Activated CD8-positive, alpha-beta memory T cell treated with anti-CD3 and anti-CD28 coated beads, Interleukin-2, amount 50 U/mL, for 48 hours (primary cell): ENCODE data around the gene TCFL5.

ENCODE experiments used
- DNase-seq: peaks from one replicate; pipeline ENCODE4 v3.0.0-alpha.2; 2020

TCFL5 gene

DNA sequence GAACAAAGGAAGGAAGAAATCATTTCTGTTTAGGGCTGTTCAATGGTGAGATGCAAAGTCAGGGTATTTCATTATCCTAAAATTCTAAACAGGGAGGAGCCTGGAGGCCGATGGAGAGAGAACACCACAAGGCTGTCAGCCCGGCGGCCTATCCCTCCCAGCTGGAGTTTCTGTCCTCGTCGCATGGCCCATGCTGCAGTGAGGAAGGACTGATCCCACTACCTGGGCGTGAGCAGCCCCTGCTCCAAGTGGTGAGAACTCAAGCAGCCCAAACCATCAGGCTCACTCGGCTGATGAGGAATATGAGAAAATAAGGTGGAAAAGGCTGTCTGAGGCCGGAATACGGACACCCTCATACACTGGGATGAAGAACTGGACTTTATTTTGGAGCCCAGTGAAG, 33.9 kb upstream of the TCFL5 start:
- no peak for DNase-seq

DNA sequence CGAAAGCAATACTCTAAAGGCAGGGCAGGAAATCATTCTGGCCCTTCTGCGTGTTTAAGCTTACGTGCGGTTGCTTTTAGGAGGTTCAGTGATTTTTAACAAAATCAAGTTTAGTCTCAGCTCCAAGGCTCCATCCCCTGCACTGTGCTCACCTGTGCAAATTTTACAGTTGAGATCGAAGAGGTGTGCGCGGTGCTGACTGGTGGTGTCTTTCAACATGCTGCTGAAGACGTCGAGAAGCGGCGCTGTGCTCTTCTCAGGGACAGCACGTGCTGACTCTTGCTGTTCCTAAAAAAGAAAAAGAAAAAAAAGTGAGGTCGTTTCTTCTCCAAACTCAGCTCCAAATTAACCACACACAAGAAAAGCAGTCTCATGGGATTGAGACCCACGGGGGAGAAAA, 32.6 kb upstream of the TCFL5 start:
- DNase-seq, result no peak

DNA sequence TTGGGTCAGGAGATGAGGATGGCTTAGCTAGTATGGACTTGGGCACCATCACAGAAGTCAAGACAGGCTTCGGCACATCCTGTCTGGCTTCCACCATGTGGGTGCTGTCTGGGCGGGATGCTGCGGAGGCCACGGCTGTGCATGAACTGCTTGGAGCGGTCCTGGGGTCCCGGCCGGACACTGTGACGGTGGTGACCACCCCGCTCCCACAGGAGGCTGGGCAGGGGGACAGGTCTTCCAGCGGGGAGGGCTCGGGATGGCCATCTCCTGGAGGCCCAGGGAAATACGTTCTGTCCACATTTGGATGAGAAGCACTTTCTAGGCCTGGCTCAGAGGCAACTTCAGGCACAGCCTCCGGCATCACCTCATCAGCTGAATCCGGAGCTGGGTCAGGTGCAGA, 32.1 kb upstream of the TCFL5 start:
- no peak for DNase-seq

DNA sequence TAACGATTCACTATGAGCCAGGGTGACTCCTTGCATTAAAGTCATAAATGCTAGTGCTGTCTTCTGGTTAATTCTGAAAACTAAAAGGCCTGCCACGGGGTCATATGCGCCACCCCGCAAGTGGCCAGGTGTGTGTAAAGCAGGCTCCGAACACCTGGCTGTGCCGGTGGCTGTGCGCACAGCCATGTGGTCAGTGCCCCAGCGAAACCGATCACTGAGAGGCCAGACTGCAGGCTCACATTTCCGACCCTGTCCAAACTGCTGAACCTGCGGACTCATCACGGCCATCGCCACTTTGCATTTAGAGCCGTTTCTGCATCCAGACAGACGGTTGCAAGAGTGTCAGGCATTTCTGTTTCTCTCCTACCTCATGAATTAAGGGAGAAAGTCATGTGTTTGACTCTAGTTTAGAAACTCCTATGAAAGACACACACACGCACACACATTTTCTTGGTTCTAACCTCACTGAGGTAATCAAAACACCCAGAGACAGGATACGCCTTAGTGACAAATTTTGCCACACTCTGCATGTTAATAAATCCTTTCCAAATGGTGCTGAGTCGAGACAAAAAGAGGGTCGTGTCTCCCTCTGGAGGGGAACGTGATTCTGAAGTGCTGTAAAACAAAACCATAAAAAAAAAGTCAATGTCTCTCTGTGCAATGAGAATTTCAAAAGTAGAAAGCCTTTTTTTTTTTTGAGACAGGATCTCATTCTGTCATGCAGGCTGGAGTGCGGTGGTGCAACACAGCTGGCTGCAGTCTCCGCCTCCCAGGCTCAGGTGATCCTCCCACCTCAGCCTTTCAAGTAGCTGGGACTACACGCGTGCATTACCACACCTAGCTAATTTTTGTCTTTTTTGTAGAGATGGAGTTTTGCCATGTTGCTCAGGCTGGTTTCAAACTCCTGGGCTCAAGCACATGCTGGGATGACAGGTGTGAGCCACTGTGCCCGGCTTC, 31.0 kb upstream of the TCFL5 start:
- no peak for DNase-seq

DNA sequence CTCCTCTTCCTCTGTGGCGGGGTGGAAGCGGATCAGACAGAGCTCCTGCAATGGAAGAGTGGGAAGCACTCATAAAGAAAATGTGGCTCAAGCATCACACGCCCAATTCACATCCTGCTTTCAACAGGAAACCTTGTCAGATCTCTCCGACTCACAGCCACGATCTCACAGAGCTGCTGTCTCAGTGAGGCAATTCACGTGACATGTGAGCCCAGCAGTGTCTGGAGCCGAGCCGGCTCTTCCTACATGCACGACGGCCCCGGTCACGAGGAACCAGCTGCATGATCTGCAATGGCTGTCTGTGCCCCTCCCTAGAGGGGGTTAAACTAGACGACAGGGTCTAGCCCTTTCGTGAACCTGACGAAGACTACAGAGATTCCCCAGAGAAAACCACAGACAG, 29.5 kb upstream of the TCFL5 start:
- DNase-seq, result no peak

DNA sequence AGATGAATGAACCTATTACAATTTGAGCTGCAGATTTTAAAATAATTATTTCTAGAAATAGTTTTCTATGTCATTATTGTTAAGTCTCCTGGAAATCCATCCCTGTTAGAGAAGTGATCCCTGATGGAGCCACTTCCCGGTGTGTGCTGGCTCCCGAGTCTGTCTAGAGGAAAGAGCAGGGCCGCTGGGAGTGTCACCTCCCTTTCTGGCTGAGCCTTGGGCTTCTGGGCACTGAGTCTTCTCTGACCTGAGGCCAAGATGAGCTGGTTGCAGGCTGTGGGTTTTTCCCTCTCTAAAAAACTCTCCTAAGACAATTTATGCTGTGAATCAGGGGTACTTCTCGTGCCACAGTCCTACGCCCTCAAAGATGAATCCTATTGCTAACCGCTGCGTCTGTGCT, 28.8 kb upstream of the TCFL5 start:
- DNase-seq, result no peak

DNA sequence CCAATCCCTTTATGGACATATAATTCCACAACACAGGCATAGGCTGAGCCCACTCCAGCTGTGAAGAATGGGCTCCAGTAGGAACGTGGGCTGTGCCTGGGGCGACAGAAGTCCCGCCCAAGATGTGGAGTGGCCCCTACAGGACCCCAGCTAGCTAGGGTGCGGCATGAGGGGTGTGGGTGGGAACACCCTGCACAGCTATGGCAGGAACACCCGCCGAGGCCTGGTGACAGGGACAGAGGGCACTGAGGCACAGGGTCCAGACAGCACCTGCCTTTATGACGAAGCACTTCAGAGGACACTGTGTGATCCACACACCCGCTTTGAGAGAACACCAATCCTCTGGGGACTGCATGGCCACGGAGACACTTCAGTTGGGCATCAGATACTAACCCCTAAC, 28.2 kb upstream of the TCFL5 start:
- DNase-seq, result no peak

DNA sequence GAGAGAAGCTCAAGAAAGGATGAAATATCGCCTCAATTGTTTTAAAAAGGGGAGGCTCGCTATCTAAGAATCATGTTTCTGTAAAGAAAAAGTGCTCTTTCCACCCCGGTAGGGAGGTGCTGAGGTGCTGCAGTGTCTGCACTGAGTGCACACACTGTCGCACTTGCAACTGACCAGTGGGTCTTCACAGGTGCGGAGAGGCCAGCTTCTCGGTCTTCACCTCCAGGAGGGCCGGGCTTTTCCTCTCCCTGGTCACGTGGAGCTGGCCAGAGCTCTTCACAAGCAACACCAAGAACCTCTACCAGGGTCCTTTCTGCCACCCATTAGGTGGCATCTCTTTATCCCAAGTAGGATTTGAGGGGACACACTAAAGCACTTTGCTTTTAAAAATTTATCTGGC, 27.8 kb upstream of the TCFL5 start:
- no peak for DNase-seq

DNA sequence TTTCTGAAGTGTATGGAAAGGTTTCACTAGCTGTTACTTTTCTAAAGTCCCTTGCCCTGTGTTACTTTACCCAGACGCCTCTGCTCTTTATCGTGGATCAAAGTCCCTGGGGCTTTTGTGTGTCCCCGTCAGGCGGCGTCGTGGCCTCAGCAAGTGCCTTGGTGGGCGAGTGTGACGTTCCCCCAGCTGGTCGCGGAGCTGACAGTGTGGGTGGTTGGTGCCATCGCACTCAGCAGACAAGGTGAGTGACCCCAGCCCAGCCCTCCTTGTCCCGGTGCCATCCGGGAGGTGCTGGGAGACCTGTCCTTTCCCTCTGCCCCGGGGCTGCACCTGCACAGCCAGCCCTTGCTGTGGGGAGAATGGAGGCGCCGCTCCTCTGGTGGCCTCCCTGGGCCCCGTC, 27.3 kb upstream of the TCFL5 start:
- no peak for DNase-seq

DNA sequence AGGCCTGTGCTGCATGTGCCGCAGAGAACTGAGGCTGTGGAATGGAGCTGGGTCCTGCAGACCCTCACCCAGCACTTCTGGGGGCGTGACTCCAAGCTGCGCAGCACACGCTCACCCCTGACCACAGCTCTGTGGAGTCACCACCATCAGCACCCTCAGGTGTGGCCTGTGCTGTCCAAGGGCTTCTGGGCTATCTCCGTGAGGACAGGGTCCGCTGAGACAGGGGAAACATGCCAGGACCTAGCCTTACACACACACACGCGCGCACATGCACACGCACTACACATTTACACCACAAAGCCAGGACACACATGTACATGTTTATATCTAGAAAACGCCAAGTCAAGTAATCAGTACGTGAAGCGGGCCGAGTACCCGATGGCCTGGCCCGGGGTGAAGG, 26.8 kb upstream of the TCFL5 start:
- DNase-seq, result no peak

DNA sequence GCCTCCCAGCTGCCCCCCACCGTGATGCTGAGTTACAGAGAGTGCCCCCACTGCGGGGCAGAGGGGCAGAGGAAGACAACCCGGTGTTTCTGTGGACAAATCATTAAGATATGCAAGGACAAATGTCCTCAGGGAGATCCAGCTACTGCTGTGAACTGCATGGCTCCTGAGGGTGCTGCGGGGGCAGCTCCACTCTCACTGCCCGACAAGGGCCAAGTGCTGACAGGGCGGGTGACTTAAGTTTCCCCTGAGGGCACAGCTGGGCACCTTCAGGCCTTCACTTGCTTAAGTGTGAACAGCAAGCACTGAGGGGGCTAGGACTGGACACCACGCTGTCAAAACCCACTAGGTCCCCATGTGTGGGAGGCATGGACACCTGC, 26.2 kb upstream of the TCFL5 start:
- no peak for DNase-seq

DNA sequence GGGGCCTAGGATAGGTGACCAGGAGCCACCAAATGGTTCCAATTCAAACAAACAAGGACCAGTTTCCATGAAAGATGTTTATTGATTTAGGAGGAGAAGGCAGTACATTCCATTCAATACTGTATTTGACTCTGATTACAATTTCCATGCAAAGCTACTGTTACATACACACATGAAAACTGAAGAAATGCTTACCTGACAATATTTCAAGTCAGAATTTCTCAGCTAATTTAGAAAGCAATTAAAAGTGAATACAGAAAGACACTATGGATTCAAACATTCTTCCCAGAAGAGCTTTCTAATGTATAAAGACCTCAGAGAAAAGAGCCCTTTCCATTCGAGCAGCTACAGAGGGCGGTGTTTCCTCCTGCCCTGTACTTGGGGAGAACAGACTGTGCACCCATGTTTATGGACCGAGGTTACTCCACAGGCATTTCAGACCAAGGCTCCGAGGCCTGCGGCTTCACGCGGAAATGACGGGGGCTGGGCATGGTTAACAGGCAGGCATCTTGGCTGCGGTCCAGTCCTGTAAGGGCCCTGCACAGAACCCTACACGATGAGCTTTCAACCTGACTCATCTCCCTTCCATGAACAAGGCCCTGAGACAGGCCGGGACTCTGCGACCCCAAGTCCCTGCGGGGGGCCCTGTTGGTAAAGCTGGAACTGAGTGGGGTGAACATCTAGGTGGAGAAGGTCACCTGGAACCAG, 25.7 kb upstream of the TCFL5 start:
- no peak for DNase-seq

DNA sequence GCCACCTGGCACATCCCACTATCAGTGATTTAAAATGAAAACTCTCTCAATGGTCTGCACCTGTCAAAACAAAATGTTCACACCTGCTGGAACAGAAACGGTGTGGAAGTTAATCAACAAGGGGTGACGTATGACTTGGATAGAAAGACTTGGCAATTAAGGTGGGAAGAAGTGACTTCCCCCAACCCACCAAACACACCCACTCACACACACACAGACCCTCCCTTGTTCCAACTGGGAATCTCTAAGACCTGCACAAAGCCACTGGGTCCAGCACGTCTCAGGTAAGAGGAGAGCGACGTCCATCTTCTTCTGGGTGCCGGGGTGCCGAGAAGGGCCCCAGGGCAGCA, 25.1 kb upstream of the TCFL5 start:
- no peak for DNase-seq

DNA sequence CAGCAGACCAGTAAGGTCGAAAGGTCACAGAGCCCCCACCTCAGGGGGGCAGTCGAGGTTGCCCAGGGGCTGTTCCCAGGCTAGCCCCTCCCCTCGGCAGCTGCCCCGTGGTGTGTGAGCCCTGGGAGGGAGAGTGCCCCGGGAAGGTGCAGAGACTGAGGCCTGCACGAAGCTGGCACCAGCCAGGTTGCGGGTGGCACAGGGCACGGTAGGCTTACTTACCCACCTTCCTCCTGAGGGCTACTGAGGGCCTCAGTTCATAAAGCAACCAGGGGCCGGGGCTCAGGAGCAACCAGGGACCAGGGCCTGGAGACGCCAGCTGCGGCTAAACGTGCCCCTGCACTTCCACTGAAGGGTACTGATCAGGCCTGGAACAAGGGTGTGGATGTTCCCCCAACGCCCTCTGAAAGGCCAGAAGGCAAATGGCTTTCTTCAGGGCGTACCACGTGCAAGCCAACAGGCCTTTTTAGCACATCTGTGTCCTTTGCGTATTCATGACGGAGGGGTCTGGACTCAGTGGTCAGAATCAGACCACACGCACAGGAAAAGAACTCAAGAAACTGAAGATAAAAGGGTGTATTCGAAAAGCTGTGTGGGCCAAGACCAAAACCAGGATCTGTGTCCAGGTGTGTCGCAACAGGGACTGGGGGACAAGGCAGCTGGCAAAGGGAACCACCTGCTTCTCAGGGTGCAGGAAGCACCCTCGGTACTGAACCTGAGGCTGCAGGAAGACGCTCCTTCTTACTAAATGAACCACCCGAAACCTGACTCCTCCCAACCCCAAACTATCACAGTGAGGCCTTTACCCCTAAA, 24.5 kb upstream of the TCFL5 start:
- DNase-seq, result no peak

DNA sequence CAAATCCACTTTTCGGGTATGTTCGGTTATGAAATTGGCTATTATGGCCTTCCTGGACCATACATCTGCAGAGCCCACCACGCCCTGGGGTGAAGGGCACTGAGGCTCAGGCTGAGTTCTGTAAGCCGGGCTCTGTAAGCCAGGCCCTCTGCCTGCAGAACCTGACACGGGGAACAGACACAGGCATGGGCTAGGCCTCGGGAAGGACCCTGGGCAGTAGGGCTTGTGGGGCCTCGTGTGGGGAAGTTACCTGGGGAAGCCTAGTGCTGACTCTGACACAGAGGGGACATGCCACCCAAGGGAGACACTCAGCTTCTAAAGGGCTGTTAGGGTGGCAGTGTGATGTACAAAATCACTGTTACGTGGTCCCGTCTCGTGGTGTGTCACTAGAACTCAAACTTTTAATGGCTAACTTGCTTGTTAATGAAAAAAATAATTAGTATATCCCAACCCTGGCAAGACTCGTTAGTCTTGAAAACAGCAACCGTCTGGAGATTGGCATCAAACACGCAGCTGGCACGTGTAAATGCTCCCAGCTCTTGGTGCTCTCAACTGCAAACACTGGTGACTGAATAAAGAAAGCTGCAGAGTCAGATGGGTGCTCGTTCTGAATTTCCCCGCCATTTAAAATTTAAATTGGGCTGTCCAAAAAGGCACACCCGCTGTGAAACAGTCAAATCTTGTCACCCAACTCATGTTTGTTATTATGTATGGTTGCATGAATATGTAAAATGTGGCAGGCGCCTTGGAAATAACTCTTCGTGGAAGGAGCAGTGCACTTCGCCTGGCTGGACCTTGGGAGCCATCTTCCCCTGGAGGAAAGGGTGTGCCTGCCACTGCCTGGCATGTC, 23.6 kb upstream of the TCFL5 start:
- no peak for DNase-seq

DNA sequence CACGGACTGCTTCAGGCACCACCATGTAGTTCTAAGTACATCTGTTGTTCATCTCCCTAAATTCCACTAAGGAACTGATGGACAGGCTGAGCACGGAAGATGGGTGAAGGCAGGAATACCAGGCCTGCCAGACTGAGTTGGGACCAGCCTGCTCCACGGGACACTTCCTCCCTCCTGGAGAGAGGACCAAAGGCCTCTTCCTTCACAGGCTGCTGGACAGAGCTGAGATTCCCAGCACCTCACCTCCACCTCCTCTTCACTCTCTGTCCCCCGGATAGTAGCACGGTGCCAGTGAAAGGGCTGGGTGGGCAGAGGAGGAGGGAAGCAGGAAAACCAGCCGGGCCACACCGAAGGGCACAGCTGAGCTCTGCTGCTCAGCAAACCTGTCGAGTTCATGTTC, 22.9 kb upstream of the TCFL5 start:
- DNase-seq, result no peak

DNA sequence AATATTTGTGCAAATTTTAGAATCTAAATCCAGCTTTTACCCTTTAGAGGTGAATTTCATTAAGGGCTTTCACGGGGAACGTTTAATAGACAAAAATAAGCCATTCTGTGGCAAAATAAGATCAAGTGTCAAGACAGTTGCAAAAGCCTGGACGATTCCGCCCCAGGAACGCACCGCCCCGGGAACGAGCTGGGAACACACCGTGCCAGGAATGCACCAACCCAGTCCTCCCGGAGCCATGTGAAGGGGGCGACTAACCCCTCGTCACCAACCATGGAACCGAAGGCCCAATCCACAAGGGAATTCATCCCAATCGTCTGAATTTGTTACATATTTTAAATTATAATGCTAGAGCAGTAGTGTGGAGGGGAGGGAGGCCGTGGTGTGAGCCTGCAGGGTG, 20.8 kb upstream of the TCFL5 start:
- no peak for DNase-seq

DNA sequence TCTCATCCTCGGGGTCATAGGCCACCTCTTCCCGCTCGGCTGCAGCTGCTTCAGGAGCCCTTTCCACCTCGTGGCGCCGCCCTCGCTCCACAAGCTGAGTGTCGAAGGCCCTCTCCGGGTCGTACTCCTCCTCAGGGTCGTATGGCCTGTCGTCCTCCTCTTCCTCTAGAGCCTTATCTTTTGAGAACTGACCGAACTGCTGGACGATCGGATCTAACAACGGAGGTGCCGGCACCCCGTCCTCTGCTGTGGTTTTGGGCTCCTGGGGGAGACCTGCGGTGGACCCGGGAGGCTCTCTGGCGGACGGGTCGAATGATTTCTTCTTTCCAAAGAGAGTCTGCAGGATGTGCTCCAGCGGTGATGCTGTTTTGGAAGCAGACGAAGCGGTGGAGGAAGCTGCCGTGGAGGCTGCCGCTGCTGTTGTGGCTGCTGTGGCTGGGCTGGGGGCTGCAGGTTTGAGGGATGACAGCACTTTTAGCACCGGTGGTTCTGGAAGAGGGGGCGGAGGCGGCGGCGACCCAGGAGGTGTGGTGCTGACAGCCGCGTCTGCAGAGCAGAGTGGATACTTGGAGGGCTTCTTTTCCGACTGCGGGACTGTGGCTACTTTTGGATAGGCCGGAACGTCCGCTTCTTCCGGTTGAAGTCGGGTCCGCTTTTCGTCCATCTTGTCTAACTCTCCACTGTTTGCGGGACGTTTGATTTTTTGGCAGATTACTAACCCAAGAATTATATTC, 20.2 kb upstream of the TCFL5 start:
- no peak for DNase-seq

DNA sequence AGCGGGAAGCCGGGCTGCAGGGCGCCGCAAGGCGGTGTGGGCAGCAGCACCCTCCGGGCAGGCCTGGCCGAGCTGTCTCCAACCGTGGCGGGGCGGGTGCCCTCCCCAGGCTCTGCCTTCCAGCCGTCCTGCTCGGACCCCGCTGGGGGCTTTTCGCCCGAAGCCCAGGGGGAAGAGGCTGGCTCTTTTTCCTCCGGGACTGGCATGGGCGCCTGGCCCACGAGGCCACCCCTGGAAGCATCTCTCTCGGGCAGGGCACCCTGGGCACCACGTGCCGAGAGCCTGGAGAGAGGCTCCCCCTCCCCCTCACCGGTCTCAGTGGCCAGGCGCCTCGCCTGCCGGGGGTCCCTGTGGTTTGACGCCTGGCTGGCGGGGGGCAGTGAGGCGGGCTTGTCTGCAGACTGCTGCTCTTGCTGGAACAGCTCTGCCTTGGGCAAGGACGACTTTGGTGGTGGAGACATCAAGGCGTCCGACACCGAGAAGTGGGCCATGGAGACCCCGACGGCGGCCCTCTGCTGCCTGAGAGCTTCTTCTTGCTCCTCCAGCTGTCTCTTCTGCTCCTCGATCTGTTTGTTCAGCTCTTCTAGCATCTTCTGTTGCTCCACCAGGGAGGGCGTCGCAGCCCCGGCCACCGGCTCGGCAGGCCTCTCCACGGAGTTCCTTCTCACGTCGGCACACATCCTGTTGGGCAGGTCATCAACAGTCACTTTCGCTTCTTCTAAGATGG, 19.5 kb upstream of the TCFL5 start:
- DNase-seq, result no peak

DNA sequence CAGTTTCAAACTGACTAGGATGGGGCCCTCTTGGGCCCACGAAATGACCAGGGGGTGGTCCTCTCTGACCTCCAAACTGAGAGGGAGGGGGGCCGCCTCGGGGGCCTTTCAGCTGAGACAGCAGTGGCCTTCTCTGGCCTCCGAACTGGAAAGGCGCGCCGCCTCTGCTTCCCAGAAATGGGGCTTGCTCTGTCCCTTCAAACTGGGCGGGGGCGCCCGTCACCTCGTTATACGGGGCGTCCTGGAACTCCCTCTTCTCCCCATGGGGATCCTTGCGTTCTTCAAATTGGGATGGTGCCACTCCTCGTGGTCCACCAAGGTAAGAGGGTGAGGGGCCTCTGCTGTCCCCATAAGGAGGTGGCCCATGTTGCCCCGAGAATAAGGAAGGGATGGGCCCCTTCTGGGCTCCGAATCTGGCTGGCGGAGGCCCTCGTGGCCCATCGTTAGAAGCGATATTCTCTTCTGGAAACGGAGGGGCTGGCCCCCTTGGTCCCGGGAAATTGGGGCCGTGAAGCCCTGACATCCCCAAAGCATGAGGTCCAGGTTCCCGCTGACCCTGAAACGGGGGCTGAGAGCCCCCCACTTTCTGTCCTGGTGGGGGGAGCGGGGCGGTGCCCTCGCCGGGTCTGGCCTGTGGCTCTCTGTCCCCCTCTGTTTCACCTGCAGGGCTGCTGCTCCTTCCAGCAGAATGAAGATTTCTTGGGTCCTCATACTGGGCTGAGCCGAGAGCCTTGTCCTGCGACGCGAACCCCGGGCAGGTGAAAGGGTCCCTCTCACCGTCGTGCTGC, 18.7 kb upstream of the TCFL5 start:
- DNase-seq, result no peak
